A673 (cell line): ENCODE measurements around the gene NVL.

Experiments used
- EZH2 ChIP-seq: fragments of 200-600 bp; sonication (generic); IDR thresholded peaks from 2 replicates; pipeline ENCODE4 v1.6.1; 2017; ENCODE audit warnings: borderline replicate concordance, low read depth, mild to moderate bottlenecking, mixed read lengths, antibody characterized with exemption, low read length; ENCODE audit not compliant: poor library complexity, severe bottlenecking
- TF ChIP-seq, protein P1 (sequence below): fragments of 300-800, 200-600 bp; sonication (generic); conservative IDR thresholded peaks from 2 replicates; pipeline ENCODE4 v1.5.1; 2017; ENCODE audit warnings: low read depth, mild to moderate bottlenecking, antibody characterized with exemption, low read length, moderate library complexity, mixed read lengths

DNA sequence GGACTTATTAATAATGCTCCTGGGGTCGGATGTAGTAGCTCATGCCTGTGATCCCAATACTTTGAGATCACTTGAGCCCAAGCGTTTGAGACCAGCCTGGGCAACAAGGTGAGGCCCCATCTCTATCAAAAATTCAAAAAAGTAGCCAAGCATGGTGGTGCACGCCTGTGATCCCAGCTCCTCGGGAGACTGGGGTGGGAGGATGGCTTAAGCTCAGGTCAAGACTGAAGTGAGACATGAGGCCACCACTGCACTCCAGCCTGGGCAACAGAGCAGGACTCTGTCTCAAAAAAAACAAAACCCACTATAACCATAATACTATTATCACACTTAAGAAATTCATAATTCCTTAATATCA, 148.5 kb downstream of the NVL start:
- TF ChIP-seq, protein P1, sequence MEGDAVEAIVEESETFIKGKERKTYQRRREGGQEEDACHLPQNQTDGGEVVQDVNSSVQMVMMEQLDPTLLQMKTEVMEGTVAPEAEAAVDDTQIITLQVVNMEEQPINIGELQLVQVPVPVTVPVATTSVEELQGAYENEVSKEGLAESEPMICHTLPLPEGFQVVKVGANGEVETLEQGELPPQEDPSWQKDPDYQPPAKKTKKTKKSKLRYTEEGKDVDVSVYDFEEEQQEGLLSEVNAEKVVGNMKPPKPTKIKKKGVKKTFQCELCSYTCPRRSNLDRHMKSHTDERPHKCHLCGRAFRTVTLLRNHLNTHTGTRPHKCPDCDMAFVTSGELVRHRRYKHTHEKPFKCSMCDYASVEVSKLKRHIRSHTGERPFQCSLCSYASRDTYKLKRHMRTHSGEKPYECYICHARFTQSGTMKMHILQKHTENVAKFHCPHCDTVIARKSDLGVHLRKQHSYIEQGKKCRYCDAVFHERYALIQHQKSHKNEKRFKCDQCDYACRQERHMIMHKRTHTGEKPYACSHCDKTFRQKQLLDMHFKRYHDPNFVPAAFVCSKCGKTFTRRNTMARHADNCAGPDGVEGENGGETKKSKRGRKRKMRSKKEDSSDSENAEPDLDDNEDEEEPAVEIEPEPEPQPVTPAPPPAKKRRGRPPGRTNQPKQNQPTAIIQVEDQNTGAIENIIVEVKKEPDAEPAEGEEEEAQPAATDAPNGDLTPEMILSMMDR, result no peak
- no peak for TF ChIP-seq EZH2
